ENCODE data around the gene MRTO4.
"Not testable (repeated sequence)": the region's sequence is repeated elsewhere in the genome, so short reads cannot be mapped to it uniquely, and the experiment has no call there.

The MRTO4 gene

DNA sequence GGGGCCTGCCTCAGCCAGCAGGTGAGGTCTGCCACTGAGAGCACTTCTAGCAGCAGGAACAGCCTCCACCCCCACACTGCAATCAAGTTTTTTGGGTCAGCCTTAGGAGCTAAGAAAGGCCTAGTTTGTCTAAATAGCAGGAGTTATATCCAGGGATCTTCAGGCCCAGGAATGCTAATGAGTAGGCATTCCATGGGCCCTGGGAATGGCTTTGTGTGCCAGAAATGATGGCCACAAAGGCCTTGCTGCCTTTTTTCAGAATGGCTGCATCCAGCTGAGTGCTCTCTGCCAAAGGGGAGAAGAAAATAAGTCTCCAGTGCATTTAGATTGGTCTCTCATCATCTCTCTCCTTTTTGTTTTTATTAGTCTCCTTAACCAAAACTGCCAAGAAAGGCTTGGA is 2.8 kb downstream of the MRTO4 start:
- peaks cover 28 to 33% of the 10 kb centered on the region in 2 donors for H3K36me3 ChIP-seq (ENCODE audit: control insufficient read depth in 2 of 2, insufficient read depth in 2 of 2, low read length in 2 of 2)
- H3K4me1 ChIP-seq (ENCODE audit: control insufficient read depth in 2 of 2, insufficient read depth in 2 of 2, low read length in 2 of 2), result peaks cover 14 to 17% of the 10 kb centered on the region in 2 donors
- H3K9ac ChIP-seq (ENCODE audit: low read depth in 1 of 2, low read length in 2 of 2), result no peak overlapping the region
- H3K4me3 ChIP-seq (ENCODE audit: low read length in 2 of 2), result no peak overlapping the region
- no peak overlapping the region for H3K27ac ChIP-seq (ENCODE audit: low read depth in 2 of 2, low read length in 2 of 2)
- no peaks in the 10 kb centered on the region for H3K9me3 ChIP-seq (ENCODE audit: control insufficient read depth in 2 of 2, low read length in 2 of 2)
- H3K27me3 ChIP-seq (ENCODE audit: control insufficient read depth in 2 of 2, insufficient read depth in 2 of 2, low read length in 2 of 2), result no peaks in the 10 kb centered on the region

DNA sequence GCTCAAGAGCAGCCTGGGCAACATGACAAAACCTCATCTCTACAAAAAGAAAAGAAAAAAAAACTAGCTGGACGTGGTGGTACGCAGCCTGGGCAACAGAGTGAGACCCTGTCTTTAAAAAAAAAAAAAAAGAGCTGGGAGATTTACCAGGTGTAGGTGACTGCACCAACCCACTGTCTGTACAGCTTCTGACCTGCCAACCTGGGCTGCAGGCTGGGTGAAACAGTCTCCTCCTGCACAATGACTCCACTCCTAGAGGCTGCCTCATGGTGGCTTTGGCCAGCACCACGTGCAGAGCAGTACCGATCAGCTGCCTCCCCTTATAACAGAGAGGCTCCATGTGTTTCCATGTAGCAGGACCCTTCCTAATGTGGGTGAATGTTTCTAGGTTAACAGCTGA is 3.7 kb downstream of the MRTO4 start:
- Histone ChIP-seq H3K36me3 (ENCODE audit: control insufficient read depth in 2 of 2, insufficient read depth in 2 of 2, low read length in 2 of 2) (peaks cover 31 to 40% of the 10 kb centered on the region in 2 donors), H3K27ac (ENCODE audit: low read depth in 2 of 2, low read length in 2 of 2) (no peak overlapping the region), H3K27me3 (ENCODE audit: control insufficient read depth in 2 of 2, insufficient read depth in 2 of 2, low read length in 2 of 2) (no peaks in the 10 kb centered on the region), H3K9me3 (ENCODE audit: control insufficient read depth in 2 of 2, low read length in 2 of 2) (no peaks in the 10 kb centered on the region), H3K4me1 (ENCODE audit: control insufficient read depth in 2 of 2, insufficient read depth in 2 of 2, low read length in 2 of 2) (peaks cover 13 to 20% of the 10 kb centered on the region in 2 donors), H3K9ac (ENCODE audit: low read depth in 1 of 2, low read length in 2 of 2) (no peak overlapping the region), H3K4me3 (ENCODE audit: low read length in 2 of 2) (no peak overlapping the region)

DNA sequence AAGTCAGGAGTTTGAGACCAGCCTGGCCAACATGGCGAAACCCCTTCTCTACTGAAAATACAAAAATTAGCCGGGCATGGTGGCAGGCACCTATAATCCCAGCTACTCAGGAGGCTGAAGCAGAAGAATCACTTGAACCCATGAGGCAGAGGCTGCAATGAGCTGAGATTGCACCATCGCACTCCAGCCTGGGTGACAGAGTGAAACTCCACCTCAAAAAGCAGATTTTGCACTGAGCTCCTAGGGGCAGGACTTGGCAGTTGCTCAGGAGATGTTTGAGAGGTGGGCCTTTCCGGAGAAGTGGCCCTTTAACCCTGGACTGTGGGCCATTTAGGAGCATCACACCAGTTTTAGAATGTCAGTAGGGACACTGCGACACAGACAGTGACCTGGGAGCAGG is 4.7 kb downstream of the MRTO4 start:
- peaks cover 31 to 46% of the 10 kb centered on the region in 2 donors for H3K36me3 ChIP-seq (ENCODE audit: control insufficient read depth in 2 of 2, insufficient read depth in 2 of 2, low read length in 2 of 2)
- H3K4me1 ChIP-seq (ENCODE audit: control insufficient read depth in 2 of 2, insufficient read depth in 2 of 2, low read length in 2 of 2), result peaks cover 8 to 19% of the 10 kb centered on the region in 2 donors
- not testable (repeated sequence) for H3K27me3 ChIP-seq (ENCODE audit: control insufficient read depth in 2 of 2, insufficient read depth in 2 of 2, low read length in 2 of 2)

DNA sequence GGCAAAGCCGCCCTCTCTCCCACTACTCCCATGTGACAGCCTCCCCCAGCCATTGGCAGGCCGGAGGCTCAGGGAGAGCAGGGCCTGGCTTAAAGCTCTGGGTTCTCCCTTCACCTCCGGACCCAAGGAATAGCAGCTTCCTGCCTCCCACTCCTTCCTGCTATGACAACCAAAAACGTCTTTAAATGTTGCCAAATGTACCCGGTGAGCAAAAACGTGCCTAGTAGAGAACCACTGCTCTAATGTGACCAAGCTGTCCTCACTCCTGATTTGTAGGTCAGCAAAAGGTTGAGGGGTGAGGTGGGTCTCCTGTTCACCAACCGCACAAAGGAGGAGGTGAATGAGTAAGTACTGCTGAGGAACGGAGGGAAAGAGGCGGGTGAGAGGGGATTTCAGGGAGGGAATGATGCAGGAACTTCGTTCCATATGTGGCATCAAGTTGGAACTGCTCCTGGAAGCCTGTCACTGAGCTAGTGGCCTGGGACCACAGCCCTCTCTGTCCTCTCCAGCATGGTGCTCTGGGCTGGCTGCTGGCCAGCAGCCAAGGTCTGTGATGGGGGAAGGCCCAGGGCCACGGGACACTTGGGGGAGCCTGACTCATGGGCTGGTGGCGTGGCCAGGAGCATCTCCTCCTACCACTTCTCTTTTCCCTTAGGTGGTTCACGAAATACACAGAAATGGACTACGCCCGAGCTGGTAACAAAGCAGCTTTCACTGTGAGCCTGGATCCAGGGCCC is 5.7 kb downstream of the MRTO4 start:
- no peaks in the 10 kb centered on the region for H3K27me3 ChIP-seq (ENCODE audit: control insufficient read depth in 2 of 2, insufficient read depth in 2 of 2, low read length in 2 of 2)
- no peak overlapping the region for H3K9ac ChIP-seq (ENCODE audit: low read depth in 1 of 2, low read length in 2 of 2)
- no peak overlapping the region for H3K27ac ChIP-seq (ENCODE audit: low read depth in 2 of 2, low read length in 2 of 2)
- no peaks in the 10 kb centered on the region for H3K9me3 ChIP-seq (ENCODE audit: control insufficient read depth in 2 of 2, low read length in 2 of 2)
- H3K36me3 ChIP-seq (ENCODE audit: control insufficient read depth in 2 of 2, insufficient read depth in 2 of 2, low read length in 2 of 2), result peaks cover 31 to 50% of the 10 kb centered on the region in 2 donors
- peaks cover 8 to 19% of the 10 kb centered on the region in 2 donors for H3K4me1 ChIP-seq (ENCODE audit: control insufficient read depth in 2 of 2, insufficient read depth in 2 of 2, low read length in 2 of 2)
- no peak overlapping the region for H3K4me3 ChIP-seq (ENCODE audit: low read length in 2 of 2)

More for the DNA sequence above, 4.7 kb downstream of the MRTO4 start:
- not testable (repeated sequence) for H3K9ac ChIP-seq (ENCODE audit: low read depth in 1 of 2, low read length in 2 of 2); H3K27ac ChIP-seq (ENCODE audit: low read depth in 2 of 2, low read length in 2 of 2); H3K9me3 ChIP-seq (ENCODE audit: control insufficient read depth in 2 of 2, low read length in 2 of 2); H3K4me3 ChIP-seq (ENCODE audit: low read length in 2 of 2)

DNA sequence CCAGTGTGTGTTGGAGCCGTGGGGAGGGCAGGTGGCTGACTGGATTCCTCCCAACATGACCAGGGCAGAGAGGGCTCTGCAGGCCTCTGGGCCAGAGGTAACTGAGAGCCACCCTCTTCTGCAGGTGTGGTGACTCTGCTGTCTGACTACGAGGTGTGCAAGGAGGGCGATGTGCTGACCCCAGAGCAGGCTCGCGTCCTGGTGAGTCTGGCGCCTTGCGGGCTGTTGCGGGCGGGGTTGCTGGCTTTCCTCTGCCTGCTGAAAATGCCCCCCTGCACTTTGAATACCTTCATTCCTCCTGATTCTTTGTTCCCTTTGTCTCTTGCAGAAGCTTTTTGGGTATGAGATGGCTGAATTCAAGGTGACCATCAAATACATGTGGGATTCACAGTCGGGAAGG is 6.7 kb downstream of the MRTO4 start:
- no peak overlapping the region for H3K9ac ChIP-seq (ENCODE audit: low read depth in 1 of 2, low read length in 2 of 2)
- peaks cover under 1 to 12% of the 10 kb centered on the region in 2 donors for H3K4me1 ChIP-seq (ENCODE audit: control insufficient read depth in 2 of 2, insufficient read depth in 2 of 2, low read length in 2 of 2)
- H3K9me3 ChIP-seq (ENCODE audit: control insufficient read depth in 2 of 2, low read length in 2 of 2), result no peaks in the 10 kb centered on the region
- no peaks in the 10 kb centered on the region for H3K27me3 ChIP-seq (ENCODE audit: control insufficient read depth in 2 of 2, insufficient read depth in 2 of 2, low read length in 2 of 2)
- H3K36me3 ChIP-seq (ENCODE audit: control insufficient read depth in 2 of 2, insufficient read depth in 2 of 2, low read length in 2 of 2), result peaks cover 34 to 50% of the 10 kb centered on the region in 2 donors
- no peak overlapping the region for H3K4me3 ChIP-seq (ENCODE audit: low read length in 2 of 2)
- no peak overlapping the region for H3K27ac ChIP-seq (ENCODE audit: low read depth in 2 of 2, low read length in 2 of 2)

DNA sequence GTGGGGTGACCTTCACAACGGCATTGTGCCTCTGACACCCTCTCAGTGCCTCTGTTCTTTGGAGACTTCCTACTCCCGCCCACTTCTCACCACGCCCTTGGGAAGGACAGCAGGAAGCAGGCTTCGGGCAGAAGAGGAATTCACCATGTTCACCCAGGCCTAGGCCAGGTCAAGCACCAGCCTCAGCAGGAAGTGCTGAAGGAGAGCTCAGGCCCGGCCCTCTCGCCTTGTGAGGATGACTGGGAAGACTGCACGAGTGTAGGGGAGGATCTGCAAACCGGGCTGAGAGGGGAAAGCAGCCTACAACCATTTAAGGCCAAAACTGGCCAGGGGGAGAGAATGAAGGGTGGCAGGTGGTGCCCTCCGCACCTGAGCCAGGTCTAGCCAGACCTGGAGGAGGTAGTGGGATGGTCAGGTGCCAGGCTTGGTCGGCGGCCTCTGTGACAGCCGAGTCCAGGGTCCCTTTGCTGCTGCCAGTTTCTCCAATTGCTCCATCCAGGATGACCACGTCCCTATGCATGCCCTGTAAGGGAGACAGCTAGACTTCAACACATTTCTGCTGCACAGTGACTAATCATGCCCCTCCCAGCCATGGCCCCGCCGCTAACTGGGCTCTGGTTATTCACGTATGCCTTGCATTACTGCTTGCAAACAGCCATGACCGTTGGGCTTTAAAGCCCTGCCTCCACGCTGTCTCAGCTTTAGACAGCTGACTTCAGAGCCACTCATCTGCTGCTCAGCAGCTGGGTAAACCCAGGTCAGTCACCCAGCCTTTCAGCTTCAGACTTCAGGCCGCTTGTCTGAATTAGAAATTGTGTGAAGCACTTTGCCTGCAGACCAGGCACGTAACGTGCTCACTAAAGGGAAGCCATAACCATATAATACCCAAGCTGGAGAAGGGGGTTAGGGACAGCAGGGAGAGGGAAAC is 8.9 kb downstream of the MRTO4 start:
- Histone ChIP-seq H3K27me3 (ENCODE audit: control insufficient read depth in 2 of 2, insufficient read depth in 2 of 2, low read length in 2 of 2) (no peaks in the 10 kb centered on the region), H3K4me3 (ENCODE audit: low read length in 2 of 2) (no peak overlapping the region), H3K27ac (ENCODE audit: low read depth in 2 of 2, low read length in 2 of 2) (peak overlapping the region; percentile 8 to 23), H3K9ac (ENCODE audit: low read depth in 1 of 2, low read length in 2 of 2) (no peak overlapping the region), H3K4me1 (ENCODE audit: control insufficient read depth in 2 of 2, insufficient read depth in 2 of 2, low read length in 2 of 2) (peaks cover 0 to 12% of the 10 kb centered on the region in 2 donors), H3K9me3 (ENCODE audit: control insufficient read depth in 2 of 2, low read length in 2 of 2) (no peaks in the 10 kb centered on the region), H3K36me3 (ENCODE audit: control insufficient read depth in 2 of 2, insufficient read depth in 2 of 2, low read length in 2 of 2) (peaks cover 38 to 48% of the 10 kb centered on the region in 2 donors)

DNA sequence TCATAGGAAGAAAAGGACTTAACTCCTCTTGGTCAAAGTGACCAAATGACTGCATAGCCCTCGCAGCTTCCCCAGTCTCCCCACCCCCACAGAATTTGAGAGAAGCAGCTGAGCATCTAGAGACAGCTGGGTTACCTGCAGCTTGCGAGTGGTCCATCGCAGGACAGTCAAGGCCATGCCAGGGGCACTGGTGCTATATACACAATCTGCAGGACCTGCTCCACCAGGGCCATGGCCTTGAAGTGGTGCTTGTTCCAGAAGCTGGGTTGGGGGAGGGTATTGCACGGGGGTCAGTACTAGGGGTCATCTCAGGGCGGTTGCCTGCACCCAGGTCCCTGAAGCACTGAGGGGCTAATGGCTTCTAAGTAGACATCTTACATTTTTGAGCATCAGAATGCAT is 10.4 kb downstream of the MRTO4 start:
- Histone ChIP-seq H3K27ac (ENCODE audit: low read depth in 2 of 2, low read length in 2 of 2) (no peak overlapping the region), H3K4me1 (ENCODE audit: control insufficient read depth in 2 of 2, insufficient read depth in 2 of 2, low read length in 2 of 2) (peaks cover 0 to 12% of the 10 kb centered on the region in 2 donors), H3K36me3 (ENCODE audit: control insufficient read depth in 2 of 2, insufficient read depth in 2 of 2, low read length in 2 of 2) (peaks cover 29 to 39% of the 10 kb centered on the region in 2 donors), H3K9ac (ENCODE audit: low read depth in 1 of 2, low read length in 2 of 2) (no peak overlapping the region), H3K4me3 (ENCODE audit: low read length in 2 of 2) (no peak overlapping the region), H3K9me3 (ENCODE audit: control insufficient read depth in 2 of 2, low read length in 2 of 2) (no peaks in the 10 kb centered on the region), H3K27me3 (ENCODE audit: control insufficient read depth in 2 of 2, insufficient read depth in 2 of 2, low read length in 2 of 2) (no peaks in the 10 kb centered on the region)

DNA sequence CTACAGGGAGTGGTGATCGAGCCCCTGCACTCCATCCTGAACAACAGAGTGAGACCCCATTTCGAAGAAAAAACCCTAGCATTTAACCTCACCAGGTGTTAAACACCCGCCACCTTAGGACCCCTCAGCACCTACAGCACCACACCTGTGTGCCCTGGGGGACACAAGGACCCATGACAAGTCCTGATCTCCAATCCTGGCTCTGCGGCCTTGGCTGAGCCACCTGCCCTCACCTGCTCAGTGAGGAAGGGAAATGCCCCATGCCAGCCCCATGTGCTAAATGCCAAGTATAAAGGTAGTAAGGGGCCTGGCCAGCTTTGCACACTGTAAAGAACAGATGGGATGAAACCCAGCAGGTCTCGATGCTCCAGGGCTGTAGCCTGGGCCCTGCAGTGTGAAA is 11.1 kb downstream of the MRTO4 start:
- H3K4me1 ChIP-seq (ENCODE audit: control insufficient read depth in 2 of 2, insufficient read depth in 2 of 2, low read length in 2 of 2), result peaks cover 0 to 12% of the 10 kb centered on the region in 2 donors
- H3K27me3 ChIP-seq (ENCODE audit: control insufficient read depth in 2 of 2, insufficient read depth in 2 of 2, low read length in 2 of 2), result no peaks in the 10 kb centered on the region
- H3K36me3 ChIP-seq (ENCODE audit: control insufficient read depth in 2 of 2, insufficient read depth in 2 of 2, low read length in 2 of 2), result peaks cover 22 to 33% of the 10 kb centered on the region in 2 donors
- H3K9ac ChIP-seq (ENCODE audit: low read depth in 1 of 2, low read length in 2 of 2), result no peak overlapping the region
- no peaks in the 10 kb centered on the region for H3K9me3 ChIP-seq (ENCODE audit: control insufficient read depth in 2 of 2, low read length in 2 of 2)
- no peak overlapping the region for H3K4me3 ChIP-seq (ENCODE audit: low read length in 2 of 2)
- H3K27ac ChIP-seq (ENCODE audit: low read depth in 2 of 2, low read length in 2 of 2), result no peak overlapping the region

DNA sequence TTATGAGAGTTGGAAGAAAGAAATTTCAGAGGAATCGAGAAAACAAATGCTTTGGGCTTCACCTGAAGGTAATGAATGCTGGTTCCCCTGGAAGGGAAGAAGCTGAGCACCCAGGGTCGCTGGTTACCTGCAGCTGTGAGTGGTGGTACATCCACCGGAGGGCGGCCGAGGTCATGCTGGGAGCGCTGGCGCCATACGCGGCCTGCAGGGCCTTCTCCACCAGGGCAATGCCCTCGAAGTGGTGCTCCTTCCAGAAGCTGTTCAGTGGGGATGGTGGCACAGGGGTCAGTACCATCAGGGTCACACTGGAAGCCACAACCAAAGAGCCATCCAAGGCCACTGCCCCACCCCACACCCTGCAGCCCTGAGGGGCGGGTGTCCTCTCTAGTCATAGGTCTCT is 16.8 kb downstream of the MRTO4 start:
- no peak overlapping the region for H3K27ac ChIP-seq (ENCODE audit: low read depth in 2 of 2, low read length in 2 of 2)
- H3K9me3 ChIP-seq (ENCODE audit: control insufficient read depth in 2 of 2, low read length in 2 of 2), result no peaks in the 10 kb centered on the region
- peaks cover 0 to 11% of the 10 kb centered on the region in 2 donors for H3K4me1 ChIP-seq (ENCODE audit: control insufficient read depth in 2 of 2, insufficient read depth in 2 of 2, low read length in 2 of 2)
- peaks cover 13 to 16% of the 10 kb centered on the region in 2 donors for H3K36me3 ChIP-seq (ENCODE audit: control insufficient read depth in 2 of 2, insufficient read depth in 2 of 2, low read length in 2 of 2)
- no peak overlapping the region for H3K4me3 ChIP-seq (ENCODE audit: low read length in 2 of 2)
- H3K27me3 ChIP-seq (ENCODE audit: control insufficient read depth in 2 of 2, insufficient read depth in 2 of 2, low read length in 2 of 2), result no peaks in the 10 kb centered on the region
- no peak overlapping the region for H3K9ac ChIP-seq (ENCODE audit: low read depth in 1 of 2, low read length in 2 of 2)
